Neuronal stem cell (in vitro differentiated cells): ENCODE measurements around the gene IPCEF1.

Source experiments
- DNase-seq: peaks from one replicate; pipeline ENCODE4 v3.0.0-alpha.2; 2013; ENCODE audit warnings: low spot score
- H2AFZ ChIP-seq: one replicate; pipeline ENCODE4 v1.6.1; 2013; ENCODE audit warnings: mild to moderate bottlenecking, low read length, inconsistent platforms
- H2AK5ac ChIP-seq: 2 replicates; pipeline ENCODE4 v1.6.1; 2013; ENCODE audit warnings: low read depth, mild to moderate bottlenecking, inconsistent platforms, low read length, moderate library complexity, mixed read lengths
- H2BK120ac ChIP-seq: 2 replicates; pipeline ENCODE4 v1.6.1; 2013; ENCODE audit warnings: low read depth, mild to moderate bottlenecking, inconsistent platforms, low read length, moderate library complexity, mixed read lengths
- H2BK12ac ChIP-seq: one replicate; pipeline ENCODE4 v1.6.1; 2013; ENCODE audit warnings: low read length, inconsistent platforms
- H2BK15ac ChIP-seq: 2 replicates; pipeline ENCODE4 v1.6.1; 2013; ENCODE audit warnings: mild to moderate bottlenecking, low read length, inconsistent platforms, mixed read lengths
- H2BK5ac ChIP-seq: one replicate; pipeline ENCODE4 v1.6.1; 2013; ENCODE audit warnings: inconsistent platforms, mild to moderate bottlenecking, low read length, moderate library complexity
- H3K14ac ChIP-seq: one replicate; pipeline ENCODE4 v1.6.1; 2013; ENCODE audit warnings: low read length, inconsistent platforms
- H3K18ac ChIP-seq: 2 replicates; pipeline ENCODE4 v1.6.1; 2013; ENCODE audit warnings: low read length, inconsistent platforms
- H3K23ac ChIP-seq: 2 replicates; pipeline ENCODE4 v1.6.1; 2013; ENCODE audit warnings: low read depth, mild to moderate bottlenecking, mixed read lengths, low read length, inconsistent platforms; ENCODE audit not compliant: poor library complexity
- H3K27ac ChIP-seq: replicated peaks from 3 replicates; pipeline ENCODE4 v1.5.1; 2013; ENCODE audit warnings: low read length, inconsistent platforms
- H3K27me3 ChIP-seq, 3 experiments: 2 replicates each; pipeline ENCODE4 v1.6.1; 2013; ENCODE audit warnings: low read length in 3 of 3, mild to moderate bottlenecking in 2 of 3, inconsistent platforms in 1 of 3, low read depth in 1 of 3, mixed read lengths in 1 of 3, moderate library complexity in 1 of 3; ENCODE audit not compliant: control insufficient read depth in 3 of 3, insufficient read depth in 3 of 3
- H3K36me3 ChIP-seq, 2 donors: replicated peaks in 1 of 2; 2 replicates each; pipeline ENCODE4 v1.6.1; 2013; ENCODE audit warnings: low read length in 2 of 2; ENCODE audit not compliant: control insufficient read depth in 2 of 2, insufficient read depth in 2 of 2
- H3K4ac ChIP-seq: 2 replicates; pipeline ENCODE4 v1.6.1; 2013; ENCODE audit warnings: inconsistent platforms, mild to moderate bottlenecking, low read length, moderate library complexity
- H3K4me1 ChIP-seq, 2 donors: 1 replicate in 1 of 2; 2 replicates in 1 of 2; pipeline ENCODE4 v1.6.1; 2013; ENCODE audit warnings: low read length in 2 of 2, low read depth in 1 of 2; ENCODE audit not compliant: control insufficient read depth in 2 of 2, insufficient read depth in 1 of 2
- H3K4me2 ChIP-seq: one replicate; pipeline ENCODE4 v1.6.1; 2013; ENCODE audit warnings: mild to moderate bottlenecking, low read length, inconsistent platforms; ENCODE audit not compliant: insufficient read depth, poor library complexity, severe bottlenecking
- H3K4me3 ChIP-seq, 2 donors: 2 replicates each; pipeline ENCODE4 v1.5.1; 2013; ENCODE audit warnings: low read length in 2 of 2, mild to moderate bottlenecking in 2 of 2, inconsistent platforms in 1 of 2, moderate library complexity in 1 of 2
- H3K79me1 ChIP-seq: one replicate; pipeline ENCODE4 v1.6.1; 2013; ENCODE audit warnings: low read depth, mild to moderate bottlenecking, inconsistent platforms, low read length, moderate library complexity
- H3K9ac ChIP-seq: one replicate; pipeline ENCODE4 v1.6.1; 2013; ENCODE audit warnings: mild to moderate bottlenecking, low read depth, low read length, inconsistent platforms; ENCODE audit not compliant: poor library complexity
- H3K9me3 ChIP-seq, 2 donors: replicated peaks in 1 of 2; 2 replicates each; pipeline versions ENCODE3 to v1.6.1; 2013; ENCODE audit warnings: low read length in 2 of 2, mild to moderate bottlenecking in 2 of 2, inconsistent platforms in 1 of 2, low read depth in 1 of 2, mixed read lengths in 1 of 2, moderate library complexity in 1 of 2; ENCODE audit not compliant: control insufficient read depth in 2 of 2, insufficient read depth in 1 of 2
- H4K8ac ChIP-seq: one replicate; pipeline ENCODE4 v1.6.1; 2013; ENCODE audit warnings: low read depth, mild to moderate bottlenecking, inconsistent platforms, low read length, moderate library complexity
- H4K91ac ChIP-seq: one replicate; pipeline ENCODE4 v1.6.1; 2013; ENCODE audit warnings: low read length, low read depth, mild to moderate bottlenecking, inconsistent platforms; ENCODE audit not compliant: poor library complexity
- WGBS, 2 donors: extraction: QIAGEN DNeasy Blood & Tissue Kit; methylation state at CpG; one replicate each; pipeline ENCODE4 v1.1.7; 2013; ENCODE audit warnings: missing lambda C conversion rate in 2 of 2, mixed read lengths in 1 of 2; ENCODE audit not compliant: insufficient read length in 2 of 2, insufficient replicate concordance in 1 of 2; ENCODE audit errors: extremely low coverage in 2 of 2; 5-methylcytosine and 5-hydroxymethylcytosine counted together

The IPCEF1 gene

GRCh38 chr6:154236646-154237301 lies 119.8 kb downstream of the IPCEF1 start:
- no peaks in the 10 kb centered on the region for H3K36me3 ChIP-seq
- no peak overlapping the region for H2BK120ac ChIP-seq
- H3K4me3 ChIP-seq, result no peak overlapping the region
- H2AFZ ChIP-seq, result no peak overlapping the region
- H3K79me1 ChIP-seq, result no peaks in the 10 kb centered on the region
- H2AK5ac ChIP-seq, result no peak overlapping the region
- H3K9ac ChIP-seq, result no peak overlapping the region
- no CpG with 5 or more reads among the region's 4 CpGs for WGBS, 2 donors
- no peak for DNase-seq
- no peak overlapping the region for H2BK12ac ChIP-seq
- no peak overlapping the region for H2BK15ac ChIP-seq
- H3K14ac ChIP-seq, result no peak overlapping the region
- peaks cover 0 to 2% of the 10 kb centered on the region in 2 donors for H3K4me1 ChIP-seq
- no peaks in the 10 kb centered on the region for H3K27me3 ChIP-seq
- H4K8ac ChIP-seq, result no peak overlapping the region
- H3K4ac ChIP-seq, result no peak overlapping the region
- H3K4me2 ChIP-seq, result no peak overlapping the region
- H3K9me3 ChIP-seq, result no peaks in the 10 kb centered on the region
- no peak overlapping the region for H3K27ac ChIP-seq
- no peak overlapping the region for H3K23ac ChIP-seq
- no peak overlapping the region for H3K18ac ChIP-seq
- H2BK5ac ChIP-seq, result no peak overlapping the region
- H4K91ac ChIP-seq, result no peak overlapping the region

GRCh38 chr6:154234019-154234772 lies 122.4 kb downstream of the IPCEF1 start:
- Histone ChIP-seq H3K27me3 (no peaks in the 10 kb centered on the region), H3K4ac (no peak overlapping the region), H2BK15ac (no peak overlapping the region), H3K79me1 (no peaks in the 10 kb centered on the region), H3K9ac (no peak overlapping the region), H3K4me1 (no peaks in the 10 kb centered on the region), H2BK120ac (no peak overlapping the region), H3K23ac (no peak overlapping the region), H3K4me2 (no peak overlapping the region), H4K91ac (no peak overlapping the region), H2AFZ (no peak overlapping the region), H3K18ac (no peak overlapping the region), H3K4me3 (no peak overlapping the region), H3K9me3 (no peaks in the 10 kb centered on the region), H3K27ac (no peak overlapping the region), H4K8ac (no peak overlapping the region), H2BK5ac (no peak overlapping the region), H2AK5ac (no peak overlapping the region), H2BK12ac (no peak overlapping the region), H3K36me3 (no peaks in the 10 kb centered on the region), H3K14ac (no peak overlapping the region)
- DNase-seq, result no peak
- no CpG with 5 or more reads among the region's 4 CpGs for WGBS, 2 donors

- Histone ChIP-seq H2AK5ac (no peak overlapping the region), H2BK5ac (no peak overlapping the region)
Observed at GRCh38 chr6:154233383-154233782, 123.2 kb downstream of the IPCEF1 start.

GRCh38 chr6:154232013-154232910 lies 124.3 kb downstream of the IPCEF1 start:
- Histone ChIP-seq H3K27ac (no peak overlapping the region), H3K4me1 (no peaks in the 10 kb centered on the region), H2BK120ac (no peak overlapping the region), H3K36me3 (no peaks in the 10 kb centered on the region), H3K4me3 (no peak overlapping the region), H3K18ac (no peak overlapping the region), H4K8ac (no peak overlapping the region), H2AFZ (no peak overlapping the region), H2BK5ac (no peak overlapping the region), H3K9me3 (no peaks in the 10 kb centered on the region), H2AK5ac (no peak overlapping the region), H3K4me2 (no peak overlapping the region), H3K79me1 (no peaks in the 10 kb centered on the region), H3K23ac (no peak overlapping the region), H3K9ac (no peak overlapping the region), H3K4ac (no peak overlapping the region), H3K27me3 (no peaks in the 10 kb centered on the region), H4K91ac (no peak overlapping the region), H3K14ac (no peak overlapping the region), H2BK12ac (no peak overlapping the region), H2BK15ac (no peak overlapping the region)
- no CpG with 5 or more reads among the region's 7 CpGs for WGBS, 2 donors
- no peak for DNase-seq

More at GRCh38 chr6:154233383-154233782, 123.2 kb downstream of the IPCEF1 start:
- Histone ChIP-seq H2BK15ac (no peak overlapping the region), H3K79me1 (no peaks in the 10 kb centered on the region), H3K36me3 (no peaks in the 10 kb centered on the region), H3K18ac (no peak overlapping the region), H3K14ac (no peak overlapping the region), H4K91ac (no peak overlapping the region), H3K4ac (no peak overlapping the region), H4K8ac (no peak overlapping the region), H3K9ac (no peak overlapping the region), H2AFZ (no peak overlapping the region), H3K9me3 (no peaks in the 10 kb centered on the region), H3K4me3 (no peak overlapping the region), H3K4me2 (no peak overlapping the region), H2BK12ac (no peak overlapping the region), H2BK120ac (no peak overlapping the region), H3K27me3 (no peaks in the 10 kb centered on the region), H3K27ac (no peak overlapping the region), H3K23ac (no peak overlapping the region), H3K4me1 (no peaks in the 10 kb centered on the region)
- no CpG with 5 or more reads among the region's 2 CpGs for WGBS, 2 donors
- DNase-seq, result no peak
